K562 (cell line): ENCODE measurements around the gene SLC38A8. TPM values are rescaled to one million over a fixed set of nuclear protein-coding genes. Genes with fewer than 3 reads are reported as not detected.

ENCODE experiments used
- ATAC-seq: fragments of 200-7000 bp; cut with Tn5 transposase; 3 replicates; pipeline ENCODE4 v1.9.1; 2020; ENCODE audit warnings: moderate library complexity
- BruUV-seq: library from RNA; stranded (reverse); fragments of 400-500 nt; replicated peaks from 2 replicates; lab custom pipeline; 2021; lab: Mats Ljungman, UMichigan
- CTCF ChIA-PET: fragments of 300-600 bp; formaldehyde crosslinking; extraction: SDS; loops from one replicate; lab custom pipeline; 2021; ENCODE audit warnings: low intra/inter-chr PET ratio; lab: Yijun Ruan, JAX
- POLR2A ChIA-PET: fragments of 300-600, 350-650 bp; sonication (Branson Sonifier 250); formaldehyde crosslinking; extraction: SDS; loops from one replicate; lab custom pipeline; 2021; ENCODE audit warnings: antibody characterized with exemption, inconsistent platforms; lab: Yijun Ruan, JAX
- DNase-seq, 4 experiments: peaks; one replicate each; pipeline versions ENCODE4 v3.0.0 to v3.0.0-alpha.2; 2011 to 2018; ENCODE audit warnings: low spot score in 3 of 4, mixed read lengths in 3 of 4; ENCODE audit errors: extremely low read depth in 1 of 4
- FAIRE-seq: peaks from 2 replicates; lab custom pipeline; 2011; peaks lifted over from hg19 to GRCh38; lab: Jason Lieb, UNC
- H2AFZ ChIP-seq: 2 replicates; pipeline ENCODE4 v1.6.0; 2011; ENCODE audit warnings: low read depth, low read length, control low read depth, inconsistent platforms
- H3K27ac ChIP-seq: fragments of 200-600 bp; 3 replicates; pipeline ENCODE4 v1.8.0; 2011; ENCODE audit warnings: low read depth, mild to moderate bottlenecking, control low read depth, inconsistent platforms, low read length, moderate library complexity, mixed read lengths; ENCODE audit errors: extremely low read depth
- H3K27me3 ChIP-seq, 2 experiments: fragments of 300-600 bp in 1 of 2; 2 replicates in 1 of 2; 3 replicates in 1 of 2; pipeline versions ENCODE4 v1.6.0 to v1.8.0; 2011; ENCODE audit warnings: inconsistent platforms in 2 of 2, low read length in 2 of 2, mild to moderate bottlenecking in 1 of 2, mixed read lengths in 1 of 2, moderate library complexity in 1 of 2; ENCODE audit not compliant: control insufficient read depth in 2 of 2, insufficient read depth in 2 of 2
- H3K36me3 ChIP-seq: fragments of 300-600 bp; 3 replicates; pipeline ENCODE4 v1.8.0; 2011; ENCODE audit warnings: mild to moderate bottlenecking, low read length, inconsistent platforms; ENCODE audit not compliant: control insufficient read depth, insufficient read depth
- H3K4me1 ChIP-seq, 2 experiments: fragments of 200-600 bp in 1 of 2; replicated peaks in 1 of 2; 2 replicates in 1 of 2; 3 replicates in 1 of 2; pipeline versions ENCODE4 v1.5.1 to v1.8.0; 2011; ENCODE audit warnings: inconsistent platforms in 2 of 2, low read length in 2 of 2, mild to moderate bottlenecking in 1 of 2, mixed read lengths in 1 of 2, moderate library complexity in 1 of 2; ENCODE audit not compliant: control insufficient read depth in 2 of 2, insufficient read depth in 2 of 2
- H3K4me2 ChIP-seq: 2 replicates; pipeline ENCODE4 v1.6.1; 2011; ENCODE audit warnings: low read length, control low read depth, inconsistent platforms, mixed read lengths; ENCODE audit not compliant: insufficient read depth
- H3K4me3 ChIP-seq: fragments of 200-600 bp; sonication (generic), shearing (Covaris generic); 2 replicates; pipeline ENCODE4 v1.5.1; 2016; ENCODE audit warnings: control low read depth, inconsistent platforms
- H3K79me2 ChIP-seq: fragments of 200-600 bp; 3 replicates; pipeline ENCODE4 v1.8.0; 2011; ENCODE audit warnings: low read length, inconsistent platforms; ENCODE audit not compliant: control insufficient read depth, insufficient read depth
- H3K9ac ChIP-seq, 2 experiments: 2 replicates each; pipeline versions ENCODE4 v1.6.0 to v1.6.1; 2011; ENCODE audit warnings: low read depth in 2 of 2, low read length in 2 of 2, control low read depth in 1 of 2, inconsistent platforms in 1 of 2, mild to moderate bottlenecking in 1 of 2, mixed read lengths in 1 of 2; ENCODE audit not compliant: insufficient read depth in 1 of 2
- H3K9me1 ChIP-seq: one replicate; pipeline ENCODE4 v1.6.0; 2011; ENCODE audit warnings: inconsistent platforms, mild to moderate bottlenecking, low read length, moderate library complexity; ENCODE audit not compliant: control insufficient read depth, insufficient read depth
- H3K9me3 ChIP-seq: replicated peaks from 2 replicates; pipeline ENCODE4 v1.5.1; 2011; ENCODE audit warnings: low read depth, low read length, inconsistent platforms; ENCODE audit not compliant: control insufficient read depth, insufficient read depth
- H4K20me1 ChIP-seq: replicated peaks from 2 replicates; pipeline ENCODE4 v1.6.1; 2011; ENCODE audit warnings: low read length, inconsistent platforms, mixed read lengths; ENCODE audit not compliant: control insufficient read depth, insufficient read depth
- ATF7 ChIP-seq: fragments of 450-650 bp; IDR thresholded peaks from 2 replicates; pipeline ENCODE4 v1.7.1; 2014; ENCODE audit warnings: mild to moderate bottlenecking, moderate library complexity
- BACH1 ChIP-seq: fragments of 200-800 bp; sonication (Bioruptor generic); IDR thresholded peaks from 2 replicates; pipeline ENCODE4 v1.6.1; 2016; ENCODE audit warnings: missing genetic modification characterization, missing compliant biosample characterization
- BRF1 ChIP-seq: IDR thresholded peaks from 3 replicates; pipeline ENCODE4 v1.6.1; 2011; ENCODE audit warnings: borderline replicate concordance, mild to moderate bottlenecking; ENCODE audit not compliant: insufficient read length; ENCODE audit errors: extremely low read depth
- C11orf30 ChIP-seq: fragments of 450-650 bp; IDR thresholded peaks from 2 replicates; pipeline ENCODE4 v1.6.1; 2016; ENCODE audit warnings: low read depth, mild to moderate bottlenecking
- CBX3 ChIP-seq, 2 experiments: IDR thresholded peaks; 1 replicate in 1 of 2; 2 replicates in 1 of 2; pipeline ENCODE4 v1.6.1; 2012; ENCODE audit warnings: inconsistent platforms in 2 of 2, low read length in 2 of 2, borderline replicate concordance in 1 of 2, control low read depth in 1 of 2
- HNRNPK ChIP-seq: fragments of 200-400 bp; formaldehyde crosslinking; IDR thresholded peaks from one replicate; pipeline ENCODE4 v1.6.1; 2018; ENCODE audit warnings: mild to moderate bottlenecking, low read depth, low read length; ENCODE audit not compliant: poor library complexity, severe bottlenecking
- PTTG1 ChIP-seq: fragments of 450-650 bp; IDR thresholded peaks from 2 replicates; pipeline ENCODE4 v1.6.1; 2016; ENCODE audit warnings: low read depth, mild to moderate bottlenecking, missing genetic modification characterization, missing compliant biosample characterization
- RBFOX2 ChIP-seq: fragments of 200-400 bp; formaldehyde crosslinking; IDR thresholded peaks from 2 replicates; pipeline ENCODE4 v1.6.1; 2017; ENCODE audit warnings: low read depth, mild to moderate bottlenecking, low read length, moderate library complexity
- RBM14 ChIP-seq: fragments of 200-400 bp; formaldehyde crosslinking; IDR thresholded peaks from 2 replicates; pipeline ENCODE4 v1.6.1; 2018; ENCODE audit warnings: low read depth, mild to moderate bottlenecking, low read length, moderate library complexity, borderline replicate concordance; ENCODE audit not compliant: insufficient read depth
- SREBF1 ChIP-seq: fragments of 150-350 bp; IDR thresholded peaks from 2 replicates; pipeline ENCODE4 v1.6.1; 2014; ENCODE audit warnings: antibody characterized with exemption, low read depth, low read length, borderline replicate concordance
- YY1 ChIP-seq, 3 experiments: IDR thresholded peaks; 2 replicates each; pipeline ENCODE4 v1.6.1; 2011; ENCODE audit warnings: low read length in 2 of 3, mild to moderate bottlenecking in 2 of 3, moderate library complexity in 2 of 3, borderline replicate concordance in 1 of 3, control low read depth in 1 of 3, low read depth in 1 of 3; ENCODE audit not compliant: insufficient read depth in 3 of 3, insufficient replicate concordance in 2 of 3, control insufficient read depth in 1 of 3, insufficient read length in 1 of 3; ENCODE audit errors: extremely low read depth in 1 of 3
- ZEB2 ChIP-seq: fragments of 450-650 bp; IDR thresholded peaks from 2 replicates; pipeline ENCODE4 v1.6.1; 2016
- ZNF384 ChIP-seq: IDR thresholded peaks from 2 replicates; pipeline ENCODE4 v1.6.1; 2012; ENCODE audit warnings: low read depth, low read length, improper control_type of control experiment
- ZNF717 ChIP-seq: fragments of 250-450 bp; sonication (Bioruptor Pico); IDR thresholded peaks from 2 replicates; pipeline ENCODE4 v1.5.0; 2021
- WGBS: fragments of 100-300 bp; shearing (Covaris generic); methylation state at CpG from one replicate; pipeline ENCODE4 v1.1.6; 2016; ENCODE audit warnings: low coverage, mixed read lengths; ENCODE audit not compliant: insufficient coverage; ENCODE audit errors: missing lambda C conversion rate; 5-methylcytosine and 5-hydroxymethylcytosine counted together
- in situ Hi-C: fragments of 300-500 bp; cut with MboI; formaldehyde crosslinking; loops from 4 replicates; pipeline ENCODE4 v1.15.0; 2018; ENCODE audit warnings: inconsistent platforms, mixed read lengths
- intact Hi-C: fragments of 100-400 bp; cut with micrococcal nuclease; formaldehyde crosslinking; loops from 2 replicates; pipeline ENCODE4 v1.14.2; 2022
- polyA plus RNA-seq, 8 experiments: library from polyadenylated mRNA; depleted of rRNA in 4 of 8; stranded (reverse) in 5 of 8; unstranded in 3 of 8; fragments of >200 nt; fragmentation: Nextera tagmentation in 2 of 8; fragmentation: Illumina TruSeq in 1 of 8; extraction: Ambion mirVana in 2 of 8; extraction: Trizol in 1 of 8; gene quantifications; 2 replicates each; pipeline versions ENCODE4 v1.2.1 to v1.2.3, GENCODE V29; 2011 to 2014; ENCODE audit warnings: inconsistent platforms in 1 of 8, missing spikeins in 1 of 8
- total RNA-seq, 7 experiments: library from RNA; depleted of rRNA in 6 of 7; stranded (reverse); fragments of >200 nt in 6 of 7; fragmentation: Illumina TruSeq in 2 of 7; extraction: Trizol in 2 of 7; gene quantifications; 2 replicates each; pipeline versions ENCODE4 v1.2.1 to v1.2.3, GENCODE V29; 2011 to 2021; ENCODE audit warnings: low replicate concordance in 1 of 7
- TF ChIP-seq, protein P1 (sequence below): fragments of 450-650 bp; formaldehyde crosslinking; IDR thresholded peaks from 2 replicates; pipeline ENCODE4 v1.4.0; 2020; ENCODE audit warnings: mild to moderate bottlenecking, mixed read lengths

Gene SLC38A8
- total and polyA plus RNA-seq, 9 of the 15 experiments (the other 6 are each of a cell fraction or from before 2014, with no cell fraction given): 0.28 TPM; not detected in 8

DNA sequence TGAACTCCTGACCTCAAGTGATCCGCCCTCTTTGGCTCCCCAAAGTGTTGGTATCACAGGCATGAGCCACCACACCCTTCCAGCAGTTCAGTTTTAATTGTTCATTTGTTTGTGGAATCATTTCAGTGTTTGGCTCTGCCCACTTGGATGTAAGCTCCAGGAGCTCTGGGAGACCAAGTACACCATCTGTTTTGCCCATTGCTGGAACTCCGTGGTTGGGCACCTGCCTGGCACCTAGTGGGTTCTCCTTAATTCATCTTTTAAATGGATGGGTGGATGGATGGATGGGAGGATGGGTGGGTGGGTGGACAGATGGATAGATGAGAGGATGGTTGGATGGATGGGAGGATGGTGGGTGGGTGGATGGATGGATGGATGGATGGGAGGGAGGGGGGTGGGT lies 75.5 kb downstream of the SLC38A8 start (continued):
- TF ChIP-seq PTTG1 (tag) (no peak), RBM14 (no peak), ZEB2 (no peak)

DNA sequence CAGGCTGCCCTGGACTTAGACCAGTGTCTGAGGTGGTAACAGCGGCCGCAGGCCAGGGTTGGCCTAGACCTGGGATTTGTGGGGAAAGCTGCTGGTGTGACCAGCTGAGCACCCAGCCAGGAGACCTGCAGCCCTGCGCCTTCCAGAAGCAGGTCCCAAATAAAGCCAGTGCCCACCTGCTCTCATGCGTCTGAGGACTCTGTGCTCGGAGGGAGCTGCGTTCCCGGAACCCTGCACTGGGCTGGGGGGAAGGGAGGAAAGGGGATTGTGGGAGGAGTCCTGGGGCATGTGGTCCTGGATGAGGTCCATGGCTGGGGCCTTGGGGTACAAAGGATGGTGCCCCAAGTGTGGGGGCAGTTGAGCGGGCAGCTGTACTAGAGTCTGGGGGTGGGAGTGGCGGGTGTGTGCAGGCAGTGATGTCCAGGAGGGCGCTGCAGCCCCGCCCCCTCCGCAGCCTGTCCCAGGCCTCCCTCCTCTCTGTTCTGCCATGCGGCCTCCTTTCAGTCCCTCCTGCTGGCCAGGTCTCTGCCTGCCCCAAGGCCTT lies 76.4 kb downstream of the SLC38A8 start:
- no peak overlapping the region for H2AFZ ChIP-seq
- peaks cover 0 to 31% of the 10 kb centered on the region in 2 experiments; a peak in 1 of 5 replicates for H3K4me1 ChIP-seq
- DNase-seq: no peak
- CTCF ChIA-PET: interaction anchor here (0.7 to 3.5 kb wide), 2 partner anchors 99 to 140 kb away, joined by 5 to 37 read pairs; no protein-coding TSS in a partner anchor
- no peak overlapping the region for H3K4me2 ChIP-seq
- TF ChIP-seq ATF7 (no peak), BRF1 (no peak), RBFOX2 (no peak), ZNF717 (CRISPR knock-in tag) (no peak), YY1 (IDR thresholded peaks at IDR 0.05; ENCODE audit: borderline replicate concordance in 1 of 3, control insufficient read depth in 1 of 3, extremely low read depth in 1 of 3, insufficient read depth in 3 of 3, insufficient read length in 1 of 3, insufficient replicate concordance in 2 of 3, low read depth in 1 of 3, low read length in 2 of 3) (no peak), C11orf30 (no peak), ZNF384 (no peak), HNRNPK (no peak), SREBF1 (no peak), BACH1 (tag) (no peak), ZEB2 (no peak), CBX3 (IDR thresholded peaks at IDR 0.05; ENCODE audit: borderline replicate concordance in 1 of 2, low read length in 2 of 2) (no peak)
- TF ChIP-seq, protein P1, sequence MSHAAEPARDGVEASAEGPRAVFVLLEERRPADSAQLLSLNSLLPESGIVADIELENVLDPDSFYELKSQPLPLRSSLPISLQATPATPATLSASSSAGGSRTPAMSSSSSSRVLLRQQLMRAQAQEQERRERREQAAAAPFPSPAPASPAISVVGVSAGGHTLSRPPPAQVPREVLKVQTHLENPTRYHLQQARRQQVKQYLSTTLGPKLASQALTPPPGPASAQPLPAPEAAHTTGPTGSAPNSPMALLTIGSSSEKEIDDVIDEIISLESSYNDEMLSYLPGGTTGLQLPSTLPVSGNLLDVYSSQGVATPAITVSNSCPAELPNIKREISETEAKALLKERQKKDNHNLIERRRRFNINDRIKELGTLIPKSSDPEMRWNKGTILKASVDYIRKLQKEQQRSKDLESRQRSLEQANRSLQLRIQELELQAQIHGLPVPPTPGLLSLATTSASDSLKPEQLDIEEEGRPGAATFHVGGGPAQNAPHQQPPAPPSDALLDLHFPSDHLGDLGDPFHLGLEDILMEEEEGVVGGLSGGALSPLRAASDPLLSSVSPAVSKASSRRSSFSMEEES (CRISPR knock-in tag): no peak
- no peaks in the 10 kb centered on the region for H3K9me1 ChIP-seq
- intact Hi-C loops: no loop called here
- no TSS peak for BruUV-seq
- no peaks in the 10 kb centered on the region for H3K9me3 ChIP-seq
- H3K36me3 ChIP-seq: no peaks in the 10 kb centered on the region
- peaks cover 3 to 16% of the 10 kb centered on the region in 2 experiments; a peak in 3 of 5 replicates for H3K27me3 ChIP-seq
- in situ Hi-C loops: no loop called here
- H3K27ac ChIP-seq: no peak overlapping the region
- no peak overlapping the region for H3K4me3 ChIP-seq
- ATAC-seq: no peak; the same call in 2 of the 3 replicates
- POLR2A ChIA-PET: interaction anchor here (3.7 kb wide), 1 partner anchor 11 kb away, joined by 22 read pairs; the partner anchor contains the start of gene OSGIN1
- 57% methylated on average over 8 of the region's 13 CpGs for WGBS
- H3K79me2 ChIP-seq: no peaks in the 10 kb centered on the region
- H4K20me1 ChIP-seq: peaks cover 7% of the 10 kb centered on the region; the same call in 1 of the 2 replicates
- no peak overlapping the region for H3K9ac ChIP-seq
- FAIRE-seq: no peak
